SU-DHL-6 (cell line): ENCODE measurements around the gene COL18A1.

ENCODE experiments used
- H2AFZ ChIP-seq: fragments of 200-600 bp; sonication (generic); 2 replicates; pipeline ENCODE4 v1.6.1; 2014; ENCODE audit warnings: low read depth, mild to moderate bottlenecking, moderate library complexity, mixed read lengths, antibody characterized with exemption, low read length; ENCODE audit not compliant: severe bottlenecking
- H3F3A ChIP-seq: fragments of 200-600 bp; shearing (Covaris generic); 2 replicates; pipeline ENCODE4 v1.6.0; 2016; ENCODE audit warnings: antibody characterized with exemption, mild to moderate bottlenecking; ENCODE audit not compliant: insufficient read depth
- H3K27ac ChIP-seq: fragments of 200-600 bp; sonication (generic); 2 replicates; pipeline ENCODE4 v1.5.1; 2016; ENCODE audit warnings: low read depth, mild to moderate bottlenecking, low read length, moderate library complexity, mixed read lengths
- H3K27me3 ChIP-seq: fragments of 200-600 bp; sonication (generic), shearing (Covaris generic); 2 replicates; pipeline ENCODE4 v1.6.0; 2014; ENCODE audit warnings: mild to moderate bottlenecking, low read length
- H3K36me3 ChIP-seq: fragments of 200-600 bp; sonication (generic); 2 replicates; pipeline ENCODE4 v1.6.1; 2014; ENCODE audit warnings: mild to moderate bottlenecking, low read length, mixed read lengths
- H3K4me2 ChIP-seq: fragments of 300-600, 200-600 bp; shearing (Covaris generic), sonication (generic); 2 replicates; pipeline ENCODE4 v1.6.0; 2014; ENCODE audit warnings: low read length, low read depth, mild to moderate bottlenecking; ENCODE audit not compliant: poor library complexity, severe bottlenecking
- H3K4me3 ChIP-seq: fragments of 200-600 bp; sonication (generic); 2 replicates; pipeline ENCODE4 v1.5.1; 2014; ENCODE audit warnings: antibody characterized with exemption, low read length, mild to moderate bottlenecking, mixed read lengths; ENCODE audit not compliant: insufficient read depth, poor library complexity, severe bottlenecking
- H3K79me2 ChIP-seq: fragments of 200-600 bp; sonication (generic); 2 replicates; pipeline ENCODE4 v1.6.1; 2014; ENCODE audit warnings: mild to moderate bottlenecking, low read length, moderate library complexity; ENCODE audit not compliant: insufficient read depth
- H3K9ac ChIP-seq: fragments of 200-600 bp; sonication (generic); 2 replicates; pipeline ENCODE4 v1.7.0; 2014; ENCODE audit warnings: mild to moderate bottlenecking, low read length
- H3K9me2 ChIP-seq: fragments of 200-600 bp; sonication (generic); replicated peaks from 2 replicates; pipeline ENCODE4 v1.6.1; 2014; ENCODE audit warnings: low read length; ENCODE audit not compliant: insufficient read depth
- H3K9me3 ChIP-seq: fragments of 200-600 bp; sonication (generic); 2 replicates; pipeline ENCODE4 v1.6.1; 2014; ENCODE audit warnings: low read length, mixed read lengths; ENCODE audit not compliant: insufficient read depth
- H4K20me1 ChIP-seq: fragments of 200-600 bp; sonication (generic); 2 replicates; pipeline ENCODE4 v1.6.1; 2014; ENCODE audit warnings: low read depth, mild to moderate bottlenecking, antibody characterized with exemption, low read length, moderate library complexity, mixed read lengths
- EZH2phosphoT487 ChIP-seq: fragments of 200-600 bp; sonication (generic), shearing (Covaris generic); conservative IDR thresholded peaks from 2 replicates; pipeline ENCODE4 v1.6.1; 2018; ENCODE audit warnings: mild to moderate bottlenecking, antibody characterized with exemption, low read length, moderate library complexity, mixed read lengths
- TF ChIP-seq, protein P1 (sequence below): fragments of 200-600 bp; sonication (generic); IDR thresholded peaks from one replicate; pipeline ENCODE4 v1.5.1; 2017; ENCODE audit warnings: antibody characterized with exemption, mild to moderate bottlenecking, low read length, moderate library complexity; ENCODE audit not compliant: insufficient read depth, poor library complexity, severe bottlenecking

COL18A1 gene

DNA sequence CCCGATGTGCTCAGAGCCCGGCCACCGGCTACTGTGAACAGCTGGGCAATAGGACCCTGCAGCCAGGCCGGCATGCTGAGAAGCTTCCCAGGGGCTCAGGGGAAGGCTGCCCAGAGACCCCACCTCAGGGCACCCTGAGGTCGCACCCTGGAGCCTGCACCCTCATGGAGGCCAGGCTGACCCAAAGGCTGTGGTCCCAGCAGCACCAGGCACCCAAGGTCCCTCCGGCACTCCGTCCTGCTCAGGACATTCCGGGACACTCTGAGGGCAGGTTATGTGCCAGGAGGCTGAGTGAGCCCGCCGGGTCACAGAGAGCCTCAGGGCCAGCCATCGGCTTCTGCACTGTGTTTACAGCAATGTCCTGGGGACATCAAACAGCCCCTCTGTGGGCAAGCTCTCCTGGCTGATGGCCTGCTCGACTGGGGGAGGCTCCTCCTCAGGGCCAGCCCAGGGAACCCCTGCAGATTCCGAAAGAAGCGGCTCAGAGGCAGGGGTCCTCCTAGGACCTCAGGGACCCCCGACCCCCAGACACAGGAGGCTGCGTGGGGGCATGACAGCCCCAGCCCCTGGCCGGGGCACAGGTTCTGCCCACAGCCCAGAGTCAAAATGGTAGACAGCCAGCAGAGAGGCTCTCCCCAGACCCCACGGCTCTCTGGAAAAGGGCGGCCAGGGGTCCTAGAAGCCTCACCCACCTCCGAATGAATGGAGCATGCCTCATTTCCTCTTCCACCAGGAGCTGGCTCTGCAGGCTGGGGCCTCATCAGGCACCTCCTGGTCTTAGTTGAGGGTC lies 129.1 kb downstream of the COL18A1 start:
- TF ChIP-seq EZH2phosphoT487 = no peak
- TF ChIP-seq, protein P1, sequence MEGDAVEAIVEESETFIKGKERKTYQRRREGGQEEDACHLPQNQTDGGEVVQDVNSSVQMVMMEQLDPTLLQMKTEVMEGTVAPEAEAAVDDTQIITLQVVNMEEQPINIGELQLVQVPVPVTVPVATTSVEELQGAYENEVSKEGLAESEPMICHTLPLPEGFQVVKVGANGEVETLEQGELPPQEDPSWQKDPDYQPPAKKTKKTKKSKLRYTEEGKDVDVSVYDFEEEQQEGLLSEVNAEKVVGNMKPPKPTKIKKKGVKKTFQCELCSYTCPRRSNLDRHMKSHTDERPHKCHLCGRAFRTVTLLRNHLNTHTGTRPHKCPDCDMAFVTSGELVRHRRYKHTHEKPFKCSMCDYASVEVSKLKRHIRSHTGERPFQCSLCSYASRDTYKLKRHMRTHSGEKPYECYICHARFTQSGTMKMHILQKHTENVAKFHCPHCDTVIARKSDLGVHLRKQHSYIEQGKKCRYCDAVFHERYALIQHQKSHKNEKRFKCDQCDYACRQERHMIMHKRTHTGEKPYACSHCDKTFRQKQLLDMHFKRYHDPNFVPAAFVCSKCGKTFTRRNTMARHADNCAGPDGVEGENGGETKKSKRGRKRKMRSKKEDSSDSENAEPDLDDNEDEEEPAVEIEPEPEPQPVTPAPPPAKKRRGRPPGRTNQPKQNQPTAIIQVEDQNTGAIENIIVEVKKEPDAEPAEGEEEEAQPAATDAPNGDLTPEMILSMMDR = no peak
- H2AFZ ChIP-seq = no peak overlapping the region
- H3K9me3 ChIP-seq = no peaks in the 10 kb centered on the region
- H3K79me2 ChIP-seq = peaks cover 49% of the 10 kb centered on the region
- H3K9ac ChIP-seq = no peak overlapping the region
- no peaks in the 10 kb centered on the region; the same call in 1 of the 2 replicates for H4K20me1 ChIP-seq
- H3K27me3 ChIP-seq = no peaks in the 10 kb centered on the region
- H3F3A ChIP-seq = no peaks in the 10 kb centered on the region
- no peaks in the 10 kb centered on the region for H3K9me2 ChIP-seq
- H3K36me3 ChIP-seq = peaks cover 4% of the 10 kb centered on the region; the same call in 1 of the 2 replicates
- H3K27ac ChIP-seq = no peak overlapping the region
- H3K4me3 ChIP-seq = no peak overlapping the region
- no peak overlapping the region for H3K4me2 ChIP-seq

GRCh38 chr21:45534636-45535331 lies 129.8 kb downstream of the COL18A1 start:
- Histone ChIP-seq H3K27ac (no peak overlapping the region), H3K79me2 (peaks cover 56% of the 10 kb centered on the region), H3K4me2 (no peak overlapping the region), H3K9me3 (no peaks in the 10 kb centered on the region), H3K27me3 (no peaks in the 10 kb centered on the region), H3K9me2 (no peaks in the 10 kb centered on the region), H3K9ac (no peak overlapping the region), H3K4me3 (no peak overlapping the region), H3K36me3 (peaks cover 3% of the 10 kb centered on the region; the same call in 1 of the 2 replicates), H2AFZ (no peak overlapping the region), H4K20me1 (no peaks in the 10 kb centered on the region; the same call in 1 of the 2 replicates), H3F3A (no peaks in the 10 kb centered on the region)
- TF ChIP-seq EZH2phosphoT487 = no peak
- TF ChIP-seq, protein P1 = no peak

- no peaks in the 10 kb centered on the region; the same call in 1 of the 2 replicates for H4K20me1 ChIP-seq
Observed at GRCh38 chr21:45535341-45536081, 130.5 kb downstream of the COL18A1 start.

More at GRCh38 chr21:45535341-45536081, 130.5 kb downstream of the COL18A1 start:
- TF ChIP-seq EZH2phosphoT487 = no peak
- TF ChIP-seq, protein P1 = no peak
- Histone ChIP-seq H3K79me2 (peaks cover 63% of the 10 kb centered on the region), H3K27ac (no peak overlapping the region), H2AFZ (no peak overlapping the region), H3K9me2 (no peaks in the 10 kb centered on the region), H3K27me3 (no peaks in the 10 kb centered on the region), H3K4me3 (no peak overlapping the region), H3K36me3 (no peaks in the 10 kb centered on the region), H3F3A (no peaks in the 10 kb centered on the region), H3K9me3 (no peaks in the 10 kb centered on the region), H3K4me2 (no peak overlapping the region), H3K9ac (no peak overlapping the region)
